Measurements from ENCODE around the gene LYRM4. TPM values are rescaled to one million over a fixed set of nuclear protein-coding genes. Genes with fewer than 3 reads are reported as not detected.
A peak's percentile ranks its signal among the peaks of the same experiment; 100 is the strongest.

The LYRM4 gene
- total and polyA plus RNA-seq, 2 donors (not counting 1 experiment from before 2014, with no cell fraction given) = 14.5 to 31.9 TPM

DNA sequence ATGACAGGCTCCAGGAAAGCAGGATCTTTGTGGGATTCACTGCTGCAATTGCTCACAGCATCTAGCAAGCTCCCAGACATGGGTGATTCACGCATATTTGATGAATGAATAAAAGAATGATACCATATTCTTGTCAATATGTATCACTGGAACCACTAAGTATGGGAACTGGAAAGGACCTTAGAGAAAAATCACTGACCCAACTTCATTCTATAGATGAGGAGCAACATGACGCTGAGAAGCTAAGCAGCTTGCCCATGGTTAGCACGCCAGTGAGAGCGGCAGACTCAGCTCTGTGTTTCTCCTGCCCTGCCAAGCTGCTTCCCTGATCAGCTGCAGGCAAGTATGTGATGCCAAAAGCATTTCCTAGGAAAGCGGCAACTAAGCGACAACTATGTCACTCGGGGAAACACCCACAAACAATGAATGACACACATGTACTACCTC lies 108.8 kb downstream of the LYRM4 start:
- Histone ChIP-seq H3K9ac (ENCODE audit: insufficient read depth, low read length) (no peak overlapping the region), H3K36me3 (ENCODE audit: control insufficient read depth, insufficient read depth, low read length) (no peaks in the 10 kb centered on the region), H3K4me1 (ENCODE audit: control insufficient read depth, extremely low read depth, insufficient read depth, low read length) (no peaks in the 10 kb centered on the region), H4K20me1 (ENCODE audit: control insufficient read depth, extremely low read depth, insufficient read depth, low read length) (no peaks in the 10 kb centered on the region), H3K27me3 (ENCODE audit: control insufficient read depth, insufficient read depth, low read length) (no peaks in the 10 kb centered on the region), H3K4me2 (ENCODE audit: extremely low read depth, insufficient read depth, low read length) (no peak overlapping the region), H3K79me2 (ENCODE audit: control insufficient read depth, insufficient read depth, low read length) (no peaks in the 10 kb centered on the region), H3K4me3 (replicated peaks in 1 of 4; ENCODE audit: control extremely low read depth in 1 of 4, insufficient read depth in 1 of 4, low read depth in 3 of 4, low read length in 4 of 4) (no peak overlapping the region), H2AFZ (ENCODE audit: low read length) (no peak overlapping the region), H3K27ac (ENCODE audit: insufficient read depth, low read length) (no peak overlapping the region), H3K9me3 (ENCODE audit: control insufficient read depth, insufficient read depth, low read depth, low read length) (no peaks in the 10 kb centered on the region)
- peak; percentile 54 to 88 for DNase-seq (ENCODE audit: low read depth in 2 of 2)
- TF ChIP-seq, protein P1, sequence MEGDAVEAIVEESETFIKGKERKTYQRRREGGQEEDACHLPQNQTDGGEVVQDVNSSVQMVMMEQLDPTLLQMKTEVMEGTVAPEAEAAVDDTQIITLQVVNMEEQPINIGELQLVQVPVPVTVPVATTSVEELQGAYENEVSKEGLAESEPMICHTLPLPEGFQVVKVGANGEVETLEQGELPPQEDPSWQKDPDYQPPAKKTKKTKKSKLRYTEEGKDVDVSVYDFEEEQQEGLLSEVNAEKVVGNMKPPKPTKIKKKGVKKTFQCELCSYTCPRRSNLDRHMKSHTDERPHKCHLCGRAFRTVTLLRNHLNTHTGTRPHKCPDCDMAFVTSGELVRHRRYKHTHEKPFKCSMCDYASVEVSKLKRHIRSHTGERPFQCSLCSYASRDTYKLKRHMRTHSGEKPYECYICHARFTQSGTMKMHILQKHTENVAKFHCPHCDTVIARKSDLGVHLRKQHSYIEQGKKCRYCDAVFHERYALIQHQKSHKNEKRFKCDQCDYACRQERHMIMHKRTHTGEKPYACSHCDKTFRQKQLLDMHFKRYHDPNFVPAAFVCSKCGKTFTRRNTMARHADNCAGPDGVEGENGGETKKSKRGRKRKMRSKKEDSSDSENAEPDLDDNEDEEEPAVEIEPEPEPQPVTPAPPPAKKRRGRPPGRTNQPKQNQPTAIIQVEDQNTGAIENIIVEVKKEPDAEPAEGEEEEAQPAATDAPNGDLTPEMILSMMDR (conservative IDR thresholded peaks at IDR 0.05 in 1 of 2, IDR thresholded peaks at IDR 0.05 in 1 of 2; ENCODE audit: low read depth in 1 of 2, low read length in 2 of 2) = no peak
- TF ChIP-seq EZH2 (IDR thresholded peaks at IDR 0.05; ENCODE audit: low read length, missing control alignments) = no peak

DNA sequence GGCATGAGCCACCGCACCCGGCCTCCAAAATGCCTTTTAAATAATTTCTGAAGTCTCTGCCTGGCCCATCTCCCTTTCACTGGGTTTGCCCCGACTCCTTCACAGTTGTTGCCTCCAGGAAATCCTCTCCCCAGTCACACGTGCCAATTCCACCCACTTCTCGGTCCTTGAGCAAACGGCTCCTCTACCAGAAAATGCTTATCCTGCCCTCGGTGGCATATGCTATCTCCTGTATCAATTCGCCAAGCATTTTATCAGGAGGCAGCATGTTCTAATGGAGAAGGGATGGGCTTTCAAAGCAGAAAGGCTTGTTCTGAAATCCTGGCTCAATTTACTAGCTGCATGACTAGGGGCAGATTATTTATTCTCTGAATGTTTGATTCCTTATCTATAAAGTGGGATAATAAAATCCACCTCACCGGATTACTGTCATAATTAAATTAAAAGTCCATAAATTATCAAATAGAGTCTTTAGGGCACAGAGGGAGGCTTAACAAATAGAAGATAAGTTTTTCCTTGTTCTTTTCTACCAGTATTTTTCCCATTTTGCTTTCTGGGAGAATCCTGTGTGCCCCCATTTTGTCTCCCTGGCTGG lies 109.3 kb downstream of the LYRM4 start:
- Histone ChIP-seq H3K27ac (ENCODE audit: insufficient read depth, low read length) (no peak overlapping the region), H3K9me3 (ENCODE audit: control insufficient read depth, insufficient read depth, low read depth, low read length) (no peaks in the 10 kb centered on the region), H3K27me3 (ENCODE audit: control insufficient read depth, insufficient read depth, low read length) (no peaks in the 10 kb centered on the region), H3K4me2 (ENCODE audit: extremely low read depth, insufficient read depth, low read length) (no peak overlapping the region), H3K4me3 (replicated peaks in 1 of 4; ENCODE audit: control extremely low read depth in 1 of 4, insufficient read depth in 1 of 4, low read depth in 3 of 4, low read length in 4 of 4) (no peak overlapping the region), H2AFZ (ENCODE audit: low read length) (no peak overlapping the region), H3K36me3 (ENCODE audit: control insufficient read depth, insufficient read depth, low read length) (no peaks in the 10 kb centered on the region), H3K4me1 (ENCODE audit: control insufficient read depth, extremely low read depth, insufficient read depth, low read length) (no peaks in the 10 kb centered on the region), H3K79me2 (ENCODE audit: control insufficient read depth, insufficient read depth, low read length) (no peaks in the 10 kb centered on the region), H4K20me1 (ENCODE audit: control insufficient read depth, extremely low read depth, insufficient read depth, low read length) (no peaks in the 10 kb centered on the region), H3K9ac (ENCODE audit: insufficient read depth, low read length) (no peak overlapping the region)
- DNase-seq (ENCODE audit: low read depth in 2 of 2) = no peak
- no peak for TF ChIP-seq EZH2 (IDR thresholded peaks at IDR 0.05; ENCODE audit: low read length, missing control alignments)
- TF ChIP-seq, protein P1 (conservative IDR thresholded peaks at IDR 0.05 in 1 of 2, IDR thresholded peaks at IDR 0.05 in 1 of 2; ENCODE audit: low read depth in 1 of 2, low read length in 2 of 2) = no peak

DNA sequence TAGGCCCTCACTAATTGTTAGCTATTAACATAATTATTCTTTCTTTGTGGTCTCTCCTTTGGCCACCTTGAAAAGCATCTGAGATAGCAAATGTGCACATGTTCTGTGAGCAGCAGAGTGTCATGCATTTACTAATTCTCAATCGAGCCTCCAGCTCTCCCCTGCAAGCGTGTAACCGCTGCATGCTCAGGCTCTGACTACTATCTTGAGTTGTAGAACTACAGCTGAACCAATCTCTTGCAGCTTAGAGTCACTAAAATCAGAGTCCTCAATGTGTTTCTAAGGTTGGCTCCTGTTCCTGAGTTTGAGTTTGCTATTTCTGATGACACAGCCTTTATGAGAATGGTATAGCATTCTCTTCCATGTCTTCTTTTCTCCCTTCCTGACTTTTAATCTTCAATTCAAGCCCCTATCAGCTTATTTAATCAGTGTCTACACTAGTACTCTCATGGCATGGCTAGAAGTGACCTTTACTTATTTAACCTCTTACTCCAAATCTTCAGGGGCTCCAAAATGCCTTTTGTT lies 110.1 kb downstream of the LYRM4 start:
- no peaks in the 10 kb centered on the region for H3K4me1 ChIP-seq (ENCODE audit: control insufficient read depth, extremely low read depth, insufficient read depth, low read length)
- H3K9ac ChIP-seq (ENCODE audit: insufficient read depth, low read length) = no peak overlapping the region
- no peak overlapping the region for H3K27ac ChIP-seq (ENCODE audit: insufficient read depth, low read length)
- H3K4me2 ChIP-seq (ENCODE audit: extremely low read depth, insufficient read depth, low read length) = no peak overlapping the region
- H3K27me3 ChIP-seq (ENCODE audit: control insufficient read depth, insufficient read depth, low read length) = no peaks in the 10 kb centered on the region
- DNase-seq (ENCODE audit: low read depth in 2 of 2) = peak in 1 of 2 donors; percentile 14
- no peaks in the 10 kb centered on the region for H3K36me3 ChIP-seq (ENCODE audit: control insufficient read depth, insufficient read depth, low read length)
- H2AFZ ChIP-seq (ENCODE audit: low read length) = no peak overlapping the region
- no peaks in the 10 kb centered on the region for H3K9me3 ChIP-seq (ENCODE audit: control insufficient read depth, insufficient read depth, low read depth, low read length)
- TF ChIP-seq, protein P1 (conservative IDR thresholded peaks at IDR 0.05 in 1 of 2, IDR thresholded peaks at IDR 0.05 in 1 of 2; ENCODE audit: low read depth in 1 of 2, low read length in 2 of 2) = no peak
- no peak for TF ChIP-seq EZH2 (IDR thresholded peaks at IDR 0.05; ENCODE audit: low read length, missing control alignments)
- H3K4me3 ChIP-seq (replicated peaks in 1 of 4; ENCODE audit: control extremely low read depth in 1 of 4, insufficient read depth in 1 of 4, low read depth in 3 of 4, low read length in 4 of 4) = no peak overlapping the region
- H3K79me2 ChIP-seq (ENCODE audit: control insufficient read depth, insufficient read depth, low read length) = no peaks in the 10 kb centered on the region
- H4K20me1 ChIP-seq (ENCODE audit: control insufficient read depth, extremely low read depth, insufficient read depth, low read length) = no peaks in the 10 kb centered on the region
